IPS DF 19.7 (cell line): ENCODE results near the gene HNRNPUL1.
"Not testable (repeated sequence)": the region's sequence is repeated elsewhere in the genome, so short reads cannot be mapped to it uniquely, and the experiment has no call there.

Experiments
- DNase-seq: peaks from one replicate; pipeline ENCODE4 v3.0.0-alpha.2; 2013; ENCODE audit warnings: low read depth, low spot score

HNRNPUL1 gene

DNA sequence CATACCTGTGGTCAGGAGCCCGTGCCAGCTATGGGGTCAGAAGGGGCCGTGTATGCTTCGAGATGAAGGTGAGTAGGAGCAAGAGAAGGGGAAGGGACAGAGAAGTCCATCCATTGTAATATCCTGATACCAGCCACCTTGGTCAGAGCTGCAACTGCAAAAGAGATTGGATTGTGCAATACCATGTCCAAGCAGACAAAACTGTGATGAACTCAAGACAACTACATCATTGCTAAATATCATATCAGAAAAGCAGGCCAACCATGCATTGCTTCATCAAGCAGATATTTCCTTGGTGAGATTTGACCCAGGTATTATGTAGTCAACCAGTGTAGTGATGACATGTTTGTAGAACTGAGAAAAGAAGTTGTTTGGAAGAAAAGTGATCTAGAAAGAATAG is 12.1 kb downstream of the HNRNPUL1 start:
- DNase-seq = no peak

GRCh38 chr19:41278478-41278877 is 14.3 kb downstream of the HNRNPUL1 start:
- no peak for DNase-seq

DNA sequence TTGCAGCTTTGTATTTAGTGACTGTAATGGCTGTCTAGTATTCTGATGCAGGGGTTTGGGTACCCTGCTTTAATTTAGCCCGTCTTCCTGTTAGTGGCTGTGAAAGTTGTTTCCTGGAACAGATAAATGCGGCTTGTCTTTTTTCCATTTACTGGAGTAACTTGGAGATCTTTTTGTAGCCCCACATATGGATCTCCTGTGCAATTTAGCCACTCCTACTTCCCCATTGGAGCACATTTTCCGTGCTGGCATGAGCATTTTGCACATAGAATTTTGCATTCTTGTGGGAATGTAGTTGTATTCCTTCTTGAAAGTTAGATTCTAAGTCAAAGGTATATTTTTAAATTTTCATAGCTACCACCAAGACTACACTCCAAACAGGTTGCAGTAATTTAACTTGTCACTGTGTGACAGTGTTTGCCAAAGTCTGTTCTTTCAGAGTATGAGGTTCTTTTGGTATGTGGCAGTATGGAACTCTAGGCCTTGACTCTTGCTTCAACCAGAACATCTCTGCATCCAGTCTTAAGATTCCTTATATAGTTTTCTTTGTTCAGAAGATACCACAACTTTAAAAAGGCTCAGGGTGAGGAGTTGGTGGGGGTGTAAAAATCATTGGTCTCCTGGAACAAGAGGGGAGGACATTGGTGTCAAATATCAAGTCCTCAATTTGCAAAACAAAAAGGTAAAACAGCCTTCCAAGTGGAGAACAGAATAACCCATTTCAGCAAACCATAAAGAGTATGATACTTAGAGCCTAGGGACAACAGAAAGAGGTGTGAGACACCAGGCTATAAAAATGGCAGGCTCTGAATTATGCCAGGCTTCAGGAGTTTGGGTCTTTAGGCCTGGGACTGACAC is 24.7 kb downstream of the HNRNPUL1 start:
- DNase-seq = no peak

GRCh38 chr19:41289814-41290213 is 25.6 kb downstream of the HNRNPUL1 start:
- DNase-seq = not testable (repeated sequence)

DNA sequence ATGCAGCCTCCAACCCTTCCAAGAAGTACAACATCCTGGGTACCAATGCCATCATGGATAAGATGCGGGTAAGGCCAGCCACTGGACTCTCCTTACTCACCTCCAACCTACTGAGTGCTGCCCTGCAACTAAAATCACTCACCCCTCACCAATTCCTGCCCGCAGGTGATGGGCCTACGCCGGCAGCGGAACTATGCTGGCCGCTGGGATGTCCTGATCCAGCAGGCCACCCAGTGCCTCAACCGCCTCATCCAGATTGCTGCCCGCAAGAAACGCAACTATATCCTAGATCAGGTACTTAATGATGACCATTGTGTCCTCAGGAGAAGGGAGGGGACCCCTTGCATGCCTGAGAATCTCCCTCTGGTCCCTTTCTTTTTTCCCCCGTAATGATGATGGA is 30.2 kb downstream of the HNRNPUL1 start:
- DNase-seq = no peak

GRCh38 chr19:41295499-41295898 is 31.3 kb downstream of the HNRNPUL1 start:
- no peak for DNase-seq

- DNase-seq = no peak
These were observed 32.3 kb downstream of the HNRNPUL1 start for GRCh38 chr19:41296433-41296871.

GRCh38 chr19:41297628-41298347 is 33.6 kb downstream of the HNRNPUL1 start:
- DNase-seq = no peak

- DNase-seq = no peak
These were observed 34.3 kb downstream of the HNRNPUL1 start for GRCh38 chr19:41298348-41298964.

DNA sequence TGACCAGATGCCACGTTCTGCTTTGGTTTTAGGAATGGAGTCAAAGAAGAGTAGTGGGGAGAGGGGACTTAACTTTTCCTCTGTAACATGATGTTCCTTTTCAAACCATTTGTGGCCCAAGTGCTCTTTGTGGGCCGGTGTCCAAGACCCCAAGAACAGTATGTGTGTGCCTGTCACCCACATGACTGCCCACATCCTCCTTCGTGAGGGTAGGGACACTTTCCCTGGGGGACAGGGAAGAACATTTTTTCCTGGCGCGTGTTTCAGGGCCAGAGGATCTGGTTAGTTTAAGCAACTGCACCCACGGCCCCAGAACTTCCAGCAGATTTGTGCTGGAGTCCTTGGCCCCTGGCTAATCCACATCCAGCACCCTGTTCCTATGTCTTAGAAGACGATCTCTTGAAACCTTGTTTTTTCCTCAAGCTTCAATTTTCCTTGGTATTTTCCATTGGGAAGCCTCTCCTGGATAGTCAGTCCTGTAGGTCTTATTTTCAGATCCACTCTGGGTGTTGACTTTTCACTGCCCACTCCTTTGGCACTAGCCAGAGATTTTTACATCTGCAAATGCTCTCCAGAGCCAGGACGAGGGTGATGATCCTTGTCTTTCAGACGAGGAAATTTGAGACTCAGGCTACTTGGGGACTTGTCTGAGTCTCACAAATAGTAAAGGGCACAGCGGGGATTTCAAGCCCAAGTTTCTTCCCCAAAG is 35.0 kb downstream of the HNRNPUL1 start:
- DNase-seq = no peak

DNA sequence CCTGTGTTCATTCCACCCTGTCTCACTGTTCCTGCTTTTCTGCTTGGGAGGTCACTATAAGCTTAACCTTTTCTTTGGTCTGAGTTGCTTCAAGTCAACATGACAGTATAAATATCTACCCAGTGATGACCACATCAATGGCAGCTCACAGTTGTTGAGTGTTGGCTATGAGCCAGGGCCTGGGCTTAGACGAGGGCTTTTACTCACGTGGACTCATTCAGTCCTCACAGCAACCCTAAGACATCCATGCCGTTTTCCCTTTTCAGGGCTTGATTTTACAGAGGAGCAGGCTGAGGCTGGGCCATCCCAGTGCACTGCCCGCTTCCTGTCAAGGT is 35.5 kb downstream of the HNRNPUL1 start:
- DNase-seq = no peak

- DNase-seq = no peak
These were observed 36.4 kb downstream of the HNRNPUL1 start for GRCh38 chr19:41300555-41300954.

DNA sequence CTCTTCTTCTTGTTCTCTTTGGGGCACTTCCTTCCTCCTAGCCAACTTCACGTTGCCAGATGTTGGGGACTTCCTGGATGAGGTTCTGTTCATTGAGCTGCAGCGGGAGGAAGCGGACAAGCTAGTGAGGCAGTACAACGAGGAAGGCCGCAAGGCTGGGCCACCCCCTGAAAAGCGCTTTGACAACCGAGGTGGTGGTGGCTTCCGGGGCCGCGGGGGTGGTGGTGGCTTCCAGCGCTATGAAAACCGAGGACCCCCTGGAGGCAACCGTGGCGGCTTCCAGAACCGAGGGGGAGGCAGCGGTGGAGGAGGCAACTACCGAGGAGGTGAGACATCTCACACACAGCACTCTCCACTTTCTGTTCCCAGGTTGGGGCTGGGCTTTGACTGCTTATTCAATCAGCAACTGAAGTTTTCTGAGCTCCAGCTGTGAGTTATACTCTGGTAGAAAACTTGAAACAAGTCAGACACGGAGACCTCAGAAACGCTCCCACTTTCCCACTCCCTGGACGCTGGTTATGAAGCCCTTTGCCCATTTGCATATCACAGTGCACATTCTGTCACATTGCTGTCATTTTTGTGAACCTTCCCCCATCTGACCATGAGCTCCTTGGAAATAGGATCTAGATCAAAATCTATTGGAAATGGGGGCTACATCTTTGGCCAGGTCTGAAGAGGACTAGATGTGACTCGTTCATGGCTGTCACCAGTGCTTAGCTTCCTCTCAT is 38.6 kb downstream of the HNRNPUL1 start:
- no peak for DNase-seq

GRCh38 chr19:41303954-41304353 is 39.8 kb downstream of the HNRNPUL1 start:
- DNase-seq = no peak

- DNase-seq = no peak
These were observed 40.7 kb downstream of the HNRNPUL1 start for GRCh38 chr19:41304706-41305483.

DNA sequence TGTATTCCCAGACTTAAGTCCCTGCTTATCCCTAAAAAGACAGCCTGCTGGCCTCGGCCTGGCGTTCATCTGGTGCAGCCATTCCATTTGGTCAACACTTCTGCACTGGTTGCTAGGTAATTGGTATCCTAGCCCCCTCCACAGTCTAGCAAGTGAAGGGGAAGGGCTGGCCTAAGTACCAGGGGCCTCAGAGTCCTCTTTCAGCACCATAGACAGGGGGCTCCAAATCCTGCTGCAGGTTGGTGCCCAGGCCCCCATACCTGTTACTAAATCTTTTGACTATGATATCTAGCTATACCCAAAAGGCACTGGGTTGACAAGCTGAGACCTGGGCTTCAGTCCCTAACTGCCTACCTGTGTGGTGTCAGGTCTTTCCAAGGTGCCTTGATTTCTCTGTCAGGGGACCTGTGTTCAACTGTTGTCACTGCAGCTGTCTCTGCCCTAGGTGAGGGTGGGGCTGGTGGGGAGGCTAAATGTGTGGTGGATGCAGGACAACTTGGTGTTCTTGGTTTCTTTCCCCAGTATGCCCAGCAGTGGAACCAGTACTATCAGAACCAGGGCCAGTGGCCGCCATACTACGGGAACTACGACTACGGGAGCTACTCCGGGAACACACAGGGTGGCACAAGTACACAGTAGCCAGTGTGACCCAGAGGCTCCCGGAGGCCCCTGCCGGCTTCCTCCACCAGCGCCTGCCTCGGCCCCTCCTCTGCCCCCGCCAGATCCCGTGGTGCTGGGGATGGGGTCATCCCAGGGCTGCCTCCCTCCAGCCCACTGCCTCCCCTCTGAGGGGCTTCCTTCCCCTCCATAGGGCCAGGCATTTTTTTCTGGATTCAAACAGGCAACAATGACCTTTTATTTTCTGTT is 42.0 kb downstream of the HNRNPUL1 start:
- no peak for DNase-seq

DNA sequence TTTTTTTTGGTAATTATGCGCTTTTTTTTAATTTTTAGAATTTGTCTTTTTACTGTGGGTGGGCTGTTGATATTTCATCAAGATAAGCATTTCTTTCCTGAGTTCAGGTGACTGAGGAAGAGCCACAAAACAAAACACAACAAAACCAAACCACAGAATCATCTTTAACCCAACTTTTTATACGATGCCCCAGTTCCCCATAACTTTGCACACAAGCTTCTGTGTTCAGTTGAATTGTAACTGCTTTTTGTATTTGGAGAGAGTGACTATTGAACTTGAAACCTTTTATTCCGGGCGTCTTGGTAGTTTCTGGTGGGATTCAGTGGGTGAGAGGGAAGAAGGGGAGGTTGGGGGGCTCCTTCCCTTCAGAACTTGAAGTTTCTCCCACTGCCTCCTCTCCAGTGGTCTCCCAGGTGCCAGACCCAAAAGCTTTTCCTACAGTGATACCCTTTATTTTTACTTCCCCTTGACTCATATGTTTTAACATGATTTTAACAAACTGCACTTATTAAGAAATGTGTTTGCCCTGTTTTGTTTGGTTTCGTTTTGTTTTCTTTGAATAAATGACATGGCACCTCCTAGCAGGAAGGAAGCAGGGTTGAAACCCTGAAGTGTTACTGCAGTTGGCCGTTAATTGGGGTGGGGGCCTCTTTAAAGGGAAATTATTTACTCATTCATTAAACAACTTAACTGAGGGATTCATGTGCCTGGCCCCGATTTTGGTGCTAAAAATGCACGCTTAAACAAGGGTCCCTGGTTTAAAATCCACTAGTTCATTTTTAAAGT is 43.1 kb downstream of the HNRNPUL1 start:
- no peak for DNase-seq

DNA sequence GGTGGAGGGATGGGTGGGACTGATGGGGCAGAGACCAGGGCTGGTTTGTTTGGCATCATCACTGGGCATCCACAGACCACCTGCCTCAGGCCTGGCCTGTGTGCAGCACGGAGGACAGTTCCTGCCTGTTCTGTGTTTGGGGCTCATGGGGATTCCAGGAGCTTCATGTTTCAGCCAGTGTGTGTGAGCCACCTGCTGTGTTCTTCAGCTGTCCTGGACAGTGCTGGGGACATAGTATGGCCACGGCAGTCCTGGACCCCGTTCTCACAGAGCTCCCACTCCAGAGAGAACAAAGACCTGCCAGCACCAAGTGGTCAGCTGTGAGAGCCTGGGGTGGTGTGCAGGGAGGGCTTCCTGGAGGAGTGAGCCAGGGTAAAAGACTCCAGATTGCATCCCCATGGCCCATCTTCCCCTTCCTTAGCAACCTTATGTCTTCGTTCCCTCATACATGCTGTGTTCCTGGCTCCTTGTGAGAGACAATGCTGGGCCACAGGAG is 43.8 kb downstream of the HNRNPUL1 start:
- no peak for DNase-seq
